Endothelial cell of umbilical vein (primary cell): ENCODE measurements around the gene F8.

Source experiments
- EZH2 ChIP-seq: IDR thresholded peaks from 2 replicates; pipeline ENCODE4 v1.6.1; 2012; ENCODE audit warnings: borderline replicate concordance, low read depth, mild to moderate bottlenecking, moderate library complexity, low read length, inconsistent platforms; ENCODE audit not compliant: severe bottlenecking
- GATA2 ChIP-seq: IDR thresholded peaks from 2 replicates; pipeline ENCODE4 v1.7.0; 2011; ENCODE audit warnings: low read depth, mild to moderate bottlenecking, moderate library complexity, mixed read lengths, low read length; ENCODE audit not compliant: insufficient read length, insufficient read depth
- MYC ChIP-seq: IDR thresholded peaks from one replicate; pipeline ENCODE4 v1.6.1; 2011; ENCODE audit warnings: mild to moderate bottlenecking, low read depth, low read length
- POLR2A ChIP-seq: IDR thresholded peaks from 2 replicates; pipeline ENCODE4 v1.6.1; 2012; ENCODE audit warnings: low read depth, mild to moderate bottlenecking, control low read depth, low read length
- POLR2AphosphoS5 ChIP-seq: IDR thresholded peaks from 2 replicates; pipeline ENCODE4 v1.6.1; 2012; ENCODE audit warnings: low read depth, mild to moderate bottlenecking, control low read depth, low read length, moderate library complexity; ENCODE audit not compliant: insufficient read depth
- TF ChIP-seq, protein P1 (sequence below), 2 donors: IDR thresholded peaks; 1 replicate in 1 of 2; 2 replicates in 1 of 2; pipeline ENCODE4 v1.5.1; 2011; ENCODE audit warnings: low read length in 2 of 2, mild to moderate bottlenecking in 2 of 2, moderate library complexity in 2 of 2, control low read depth in 1 of 2, inconsistent platforms in 1 of 2, low read depth in 1 of 2; ENCODE audit not compliant: insufficient read depth in 1 of 2; ENCODE audit errors: extremely low read depth in 1 of 2

DNA sequence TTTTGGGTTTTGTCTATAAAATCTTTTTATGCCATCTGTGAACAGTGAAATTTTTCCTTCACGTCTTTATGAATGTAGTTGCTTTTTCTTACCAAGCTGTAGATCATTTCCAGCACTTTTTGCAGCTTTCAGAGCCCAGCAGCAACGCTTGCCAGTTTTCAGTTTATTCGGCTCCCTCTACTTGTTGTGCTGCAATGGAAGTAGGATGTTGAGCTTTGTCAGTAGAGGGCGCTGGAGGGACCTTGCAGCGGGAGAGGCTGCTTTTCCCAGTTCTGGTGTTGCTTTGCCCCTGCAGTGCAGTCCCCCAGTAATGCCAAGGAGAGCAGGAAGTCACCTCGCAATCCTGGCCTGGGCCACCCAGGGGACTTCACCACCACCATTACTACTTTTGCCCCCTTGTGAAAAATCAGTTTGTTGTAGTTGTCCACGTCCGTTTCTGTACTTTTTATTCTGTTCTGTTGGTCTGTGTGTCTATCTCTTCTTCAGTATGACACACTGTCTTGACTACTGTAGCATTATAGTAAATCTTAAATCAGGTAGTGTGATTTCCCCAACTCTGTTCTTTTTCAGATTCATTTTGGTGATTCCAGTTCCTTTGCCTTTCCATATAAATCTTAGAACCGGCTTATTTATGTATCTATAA lies 26.6 kb upstream of the F8 start:
- TF ChIP-seq GATA2 (no peak), EZH2 (no peak), POLR2AphosphoS5 (no peak), POLR2A (no peak), MYC (no peak)
- TF ChIP-seq, protein P1, sequence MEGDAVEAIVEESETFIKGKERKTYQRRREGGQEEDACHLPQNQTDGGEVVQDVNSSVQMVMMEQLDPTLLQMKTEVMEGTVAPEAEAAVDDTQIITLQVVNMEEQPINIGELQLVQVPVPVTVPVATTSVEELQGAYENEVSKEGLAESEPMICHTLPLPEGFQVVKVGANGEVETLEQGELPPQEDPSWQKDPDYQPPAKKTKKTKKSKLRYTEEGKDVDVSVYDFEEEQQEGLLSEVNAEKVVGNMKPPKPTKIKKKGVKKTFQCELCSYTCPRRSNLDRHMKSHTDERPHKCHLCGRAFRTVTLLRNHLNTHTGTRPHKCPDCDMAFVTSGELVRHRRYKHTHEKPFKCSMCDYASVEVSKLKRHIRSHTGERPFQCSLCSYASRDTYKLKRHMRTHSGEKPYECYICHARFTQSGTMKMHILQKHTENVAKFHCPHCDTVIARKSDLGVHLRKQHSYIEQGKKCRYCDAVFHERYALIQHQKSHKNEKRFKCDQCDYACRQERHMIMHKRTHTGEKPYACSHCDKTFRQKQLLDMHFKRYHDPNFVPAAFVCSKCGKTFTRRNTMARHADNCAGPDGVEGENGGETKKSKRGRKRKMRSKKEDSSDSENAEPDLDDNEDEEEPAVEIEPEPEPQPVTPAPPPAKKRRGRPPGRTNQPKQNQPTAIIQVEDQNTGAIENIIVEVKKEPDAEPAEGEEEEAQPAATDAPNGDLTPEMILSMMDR (IDR thresholded peaks at IDR 0.05; ENCODE audit: extremely low read depth in 1 of 2, insufficient read depth in 1 of 2, low read depth in 1 of 2, low read length in 2 of 2), result peak; percentile 38 to 66
